AG09319 (cell line): Measurements from ENCODE around the gene EN2.
A peak's percentile ranks its signal among the peaks of the same experiment; 100 is the strongest.

Source experiments
- DNase-seq: peaks from one replicate; pipeline ENCODE4 v3.0.0-alpha.2; 2010; ENCODE audit warnings: low read depth; ENCODE audit errors: extremely low read depth
- TF ChIP-seq, protein P1 (sequence below): IDR thresholded peaks from 2 replicates; pipeline ENCODE4 v1.5.1; 2011; ENCODE audit warnings: low read depth, mild to moderate bottlenecking, inconsistent platforms, low read length, moderate library complexity

Gene EN2

DNA sequence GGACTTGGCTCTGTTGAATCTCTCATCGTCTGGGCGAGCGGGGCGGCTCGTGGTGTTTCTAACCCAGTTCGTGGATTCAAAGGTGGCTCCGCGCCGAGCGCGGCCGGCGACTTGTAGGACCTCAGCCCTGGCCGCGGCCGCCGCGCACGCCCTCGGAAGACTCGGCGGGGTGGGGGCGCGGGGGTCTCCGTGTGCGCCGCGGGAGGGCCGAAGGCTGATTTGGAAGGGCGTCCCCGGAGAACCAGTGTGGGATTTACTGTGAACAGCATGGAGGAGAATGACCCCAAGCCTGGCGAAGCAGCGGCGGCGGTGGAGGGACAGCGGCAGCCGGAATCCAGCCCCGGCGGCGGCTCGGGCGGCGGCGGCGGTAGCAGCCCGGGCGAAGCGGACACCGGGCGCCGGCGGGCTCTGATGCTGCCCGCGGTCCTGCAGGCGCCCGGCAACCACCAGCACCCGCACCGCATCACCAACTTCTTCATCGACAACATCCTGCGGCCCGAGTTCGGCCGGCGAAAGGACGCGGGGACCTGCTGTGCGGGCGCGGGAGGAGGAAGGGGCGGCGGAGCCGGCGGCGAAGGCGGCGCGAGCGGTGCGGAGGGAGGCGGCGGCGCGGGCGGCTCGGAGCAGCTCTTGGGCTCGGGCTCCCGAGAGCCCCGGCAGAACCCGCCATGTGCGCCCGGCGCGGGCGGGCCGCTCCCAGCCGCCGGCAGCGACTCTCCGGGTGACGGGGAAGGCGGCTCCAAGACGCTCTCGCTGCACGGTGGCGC is at the start of gene EN2:
Gene EN2, plus strand, starts transcription at position 19 of the 767 bp plus-strand sequence. Its CDS starts 249 bp downstream, at position 268.
- no peak for DNase-seq
- TF ChIP-seq, protein P1, sequence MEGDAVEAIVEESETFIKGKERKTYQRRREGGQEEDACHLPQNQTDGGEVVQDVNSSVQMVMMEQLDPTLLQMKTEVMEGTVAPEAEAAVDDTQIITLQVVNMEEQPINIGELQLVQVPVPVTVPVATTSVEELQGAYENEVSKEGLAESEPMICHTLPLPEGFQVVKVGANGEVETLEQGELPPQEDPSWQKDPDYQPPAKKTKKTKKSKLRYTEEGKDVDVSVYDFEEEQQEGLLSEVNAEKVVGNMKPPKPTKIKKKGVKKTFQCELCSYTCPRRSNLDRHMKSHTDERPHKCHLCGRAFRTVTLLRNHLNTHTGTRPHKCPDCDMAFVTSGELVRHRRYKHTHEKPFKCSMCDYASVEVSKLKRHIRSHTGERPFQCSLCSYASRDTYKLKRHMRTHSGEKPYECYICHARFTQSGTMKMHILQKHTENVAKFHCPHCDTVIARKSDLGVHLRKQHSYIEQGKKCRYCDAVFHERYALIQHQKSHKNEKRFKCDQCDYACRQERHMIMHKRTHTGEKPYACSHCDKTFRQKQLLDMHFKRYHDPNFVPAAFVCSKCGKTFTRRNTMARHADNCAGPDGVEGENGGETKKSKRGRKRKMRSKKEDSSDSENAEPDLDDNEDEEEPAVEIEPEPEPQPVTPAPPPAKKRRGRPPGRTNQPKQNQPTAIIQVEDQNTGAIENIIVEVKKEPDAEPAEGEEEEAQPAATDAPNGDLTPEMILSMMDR = no peak

DNA sequence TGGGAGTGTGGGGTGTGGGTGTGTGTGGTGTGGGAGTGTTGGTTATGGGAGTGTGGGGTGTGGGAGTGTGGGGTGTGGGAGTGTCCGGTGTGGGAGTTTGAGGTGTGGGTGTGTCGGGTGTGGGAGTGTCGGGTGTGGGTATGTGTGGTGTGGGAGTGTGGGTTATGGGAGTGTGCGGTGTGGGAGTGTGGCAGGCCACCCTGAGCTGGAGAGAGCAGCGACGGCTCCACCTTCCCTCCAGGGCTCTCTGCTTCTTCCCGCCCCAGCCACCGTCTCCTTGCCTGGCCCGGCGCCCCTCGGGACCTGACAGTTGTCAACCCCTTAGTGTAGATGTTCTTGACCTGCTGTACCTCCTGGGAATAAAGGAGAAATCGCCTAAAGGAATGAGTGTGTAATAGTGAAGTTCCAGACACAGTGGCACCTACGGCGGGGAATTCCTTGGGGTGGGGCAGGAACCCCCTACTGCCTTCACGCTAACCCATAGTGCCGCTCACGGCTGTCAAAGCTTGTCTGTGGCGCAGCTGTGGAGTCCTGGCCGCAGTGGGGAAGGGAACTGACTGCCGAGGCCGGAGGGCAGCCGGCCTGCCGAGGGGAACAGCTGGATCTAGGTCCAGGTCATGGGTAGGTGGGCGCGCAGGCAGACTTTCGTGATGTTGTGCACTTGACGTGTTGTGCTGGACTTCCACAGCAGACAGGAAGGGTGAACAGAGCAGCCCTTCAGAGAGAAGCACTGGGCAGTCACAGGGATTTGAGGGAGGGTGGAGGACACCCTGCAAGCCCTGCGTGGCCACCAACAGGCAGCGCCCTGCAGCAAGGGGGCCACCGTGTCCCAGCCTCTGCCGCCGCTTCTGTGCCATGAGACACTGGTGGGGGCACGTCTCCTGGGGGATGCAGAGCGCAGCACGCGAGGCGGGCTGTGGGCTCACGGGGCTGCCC is 49.0 kb upstream of the EN2 start:
- DNase-seq = no peak

DNA sequence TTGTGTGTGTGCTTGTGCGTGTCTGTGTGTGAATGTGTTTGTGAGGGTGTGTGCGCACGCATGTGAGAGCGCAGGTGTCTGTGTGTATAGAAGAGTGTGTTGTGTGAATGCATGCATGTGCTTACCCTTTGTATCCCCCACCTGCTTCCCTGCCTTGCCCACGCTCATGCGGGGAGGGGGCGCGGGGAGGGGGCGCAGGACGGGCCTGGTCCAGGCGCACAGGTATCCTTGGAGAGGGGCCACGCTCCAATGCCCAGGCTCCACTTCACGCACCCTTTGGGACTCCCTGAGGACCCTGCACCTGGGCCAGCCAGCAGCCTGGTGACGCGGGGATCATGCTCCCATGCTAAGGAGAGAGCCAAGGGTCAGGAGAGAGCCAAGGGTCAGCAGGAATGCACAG is 47.9 kb upstream of the EN2 start:
- DNase-seq = no peak
- TF ChIP-seq, protein P1 = no peak

More for the DNA sequence above, 49.0 kb upstream of the EN2 start:
- TF ChIP-seq, protein P1 = no peak

DNA sequence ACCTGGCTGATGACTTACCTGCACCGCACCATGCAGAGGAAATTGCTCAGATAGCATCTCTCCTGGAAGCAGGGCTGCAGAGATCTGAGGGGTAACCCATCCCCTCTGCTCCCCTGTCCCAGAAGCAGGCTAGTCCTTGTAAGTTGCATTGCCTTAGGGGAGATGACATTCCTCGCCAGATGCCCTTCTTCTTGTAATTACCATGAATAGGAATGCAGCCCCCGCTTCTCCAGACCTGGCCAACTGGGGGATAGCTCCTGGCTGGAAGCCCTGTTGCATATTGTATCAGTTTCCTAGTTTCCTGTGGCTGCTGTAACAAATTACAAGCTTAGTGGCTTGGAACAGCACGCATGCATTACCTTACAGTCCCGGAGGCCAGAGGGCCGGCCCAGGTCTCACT is 47.5 kb upstream of the EN2 start:
- TF ChIP-seq, protein P1 = no peak
- no peak for DNase-seq

DNA sequence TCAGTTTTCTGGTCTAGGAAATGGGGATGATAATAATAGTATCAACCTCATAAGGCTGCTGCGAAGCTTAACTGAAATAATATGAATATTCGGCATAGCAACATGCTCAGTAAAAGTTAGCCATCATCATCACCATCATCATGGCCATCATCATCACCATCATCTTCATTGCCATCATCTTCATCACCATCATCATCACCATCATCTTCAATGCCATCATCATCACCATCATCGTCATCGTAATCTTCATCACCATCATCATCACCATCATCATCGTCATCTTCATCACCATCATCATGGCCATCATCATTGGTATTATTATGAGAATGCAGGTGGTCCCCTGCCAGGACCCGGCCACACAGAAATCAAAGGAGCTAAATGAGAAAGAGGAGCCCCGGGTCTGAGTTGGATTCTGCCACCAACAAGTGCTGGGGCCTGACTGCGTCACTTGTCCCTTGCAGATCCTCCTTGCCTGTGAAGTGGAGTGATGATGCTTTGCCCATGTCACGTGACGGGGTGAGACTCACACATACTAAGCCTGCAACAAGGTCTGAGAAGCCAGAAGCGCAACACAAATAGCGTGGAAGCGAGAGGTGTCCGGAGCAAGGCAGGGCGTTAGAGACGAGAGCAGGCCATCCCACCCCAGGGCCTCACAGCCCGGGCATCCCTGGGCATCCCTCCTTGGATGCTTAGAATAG is 46.1 kb upstream of the EN2 start:
- no peak for DNase-seq
- TF ChIP-seq, protein P1 = no peak

DNA sequence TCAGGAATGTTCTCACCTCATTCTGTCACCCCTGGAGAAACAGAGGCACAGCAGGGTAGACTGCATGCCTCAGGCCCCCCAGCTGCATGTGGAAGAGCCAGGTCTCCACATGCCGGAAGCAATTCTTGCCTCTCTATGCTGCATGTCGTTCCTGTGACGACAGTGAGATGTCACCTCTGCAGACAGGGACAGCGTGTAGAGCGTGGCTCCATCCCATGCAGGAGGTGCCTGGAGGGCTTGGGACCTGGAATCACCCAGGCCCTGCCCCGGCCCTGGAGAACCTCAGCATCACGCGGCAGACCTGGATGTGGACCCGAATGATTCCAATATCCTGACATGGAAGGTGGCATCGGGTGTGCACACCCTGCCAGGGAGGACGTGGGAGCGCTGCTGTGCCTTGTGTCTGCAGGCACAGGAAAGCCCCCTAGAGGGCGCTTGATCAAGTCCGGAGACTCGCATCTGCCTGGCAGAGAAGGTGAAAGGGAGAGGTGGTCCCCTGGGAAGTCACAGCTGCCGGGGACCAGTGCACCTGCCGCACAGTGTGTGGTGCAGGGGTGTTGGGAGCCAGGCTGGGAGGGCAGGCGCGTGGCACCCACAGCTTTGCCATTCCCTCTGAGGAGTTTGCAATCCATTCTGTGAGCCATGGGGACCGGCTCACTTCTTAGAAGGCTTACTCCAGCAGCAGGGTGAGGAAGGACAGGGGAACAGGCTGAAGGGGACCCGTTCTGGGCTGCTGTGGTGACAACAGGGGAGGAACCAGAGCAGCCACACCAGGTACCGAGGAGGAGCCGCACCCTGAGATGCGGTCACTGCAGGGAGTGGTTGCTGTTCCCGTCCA is 45.3 kb upstream of the EN2 start:
- DNase-seq = no peak
- TF ChIP-seq, protein P1 = peak; percentile 36
